ENCODE data around the gene MYH1.

The MYH1 gene

GRCh38 chr17:10458701-10459100, 59.6 kb downstream of the MYH1 start:
- TF ChIP-seq EZH2phosphoT487 (IDR thresholded peaks at IDR 0.05; ENCODE audit: borderline replicate concordance), result no peak
- no peak for TF ChIP-seq CTCF (conservative IDR thresholded peaks at IDR 0.05; ENCODE audit: low read length)
- H3K27me3 ChIP-seq (ENCODE audit: insufficient read depth, low read length, poor library complexity, severe bottlenecking), result no peaks in the 10 kb centered on the region

GRCh38 chr17:10457952-10458351, 60.4 kb downstream of the MYH1 start:
- Histone ChIP-seq H3K27me3 (ENCODE audit: insufficient read depth, low read length, poor library complexity, severe bottlenecking) (no peaks in the 10 kb centered on the region), H3K9me3 (ENCODE audit: insufficient read depth, low read depth, low read length) (no peaks in the 10 kb centered on the region)

More at GRCh38 chr17:10458701-10459100, 59.6 kb downstream of the MYH1 start:
- H2AFZ ChIP-seq (ENCODE audit: low read length), result no peak overlapping the region
- no peaks in the 10 kb centered on the region for H3K36me3 ChIP-seq (ENCODE audit: insufficient read depth, low read length)
- H3K4me3 ChIP-seq (ENCODE audit: low read length, poor library complexity, severe bottlenecking), result no peak overlapping the region
- H3K79me2 ChIP-seq (ENCODE audit: insufficient read depth, low read length), result no peaks in the 10 kb centered on the region
- no peaks in the 10 kb centered on the region for H3F3A ChIP-seq (ENCODE audit: low read depth)
- H3K9ac ChIP-seq (ENCODE audit: low read depth, low read length, poor library complexity, severe bottlenecking), result no peak overlapping the region
- H3K9me3 ChIP-seq (ENCODE audit: insufficient read depth, low read depth, low read length), result no peaks in the 10 kb centered on the region
- H3K4me1 ChIP-seq (ENCODE audit: insufficient read depth, low read length, poor library complexity, severe bottlenecking), result no peaks in the 10 kb centered on the region
- no peaks in the 10 kb centered on the region for H4K20me1 ChIP-seq (ENCODE audit: insufficient read depth, low read length, poor library complexity, severe bottlenecking)
- no peak overlapping the region for H3K4me2 ChIP-seq (ENCODE audit: low read depth, low read length, poor library complexity, severe bottlenecking)
- no peaks in the 10 kb centered on the region for H3K9me2 ChIP-seq (replicated peaks; ENCODE audit: low read depth, low read length)

GRCh38 chr17:10447026-10447931, 71.1 kb downstream of the MYH1 start:
- no peak overlapping the region for H3K9ac ChIP-seq (ENCODE audit: low read depth, low read length, poor library complexity, severe bottlenecking)
- no peaks in the 10 kb centered on the region for H3K27me3 ChIP-seq (ENCODE audit: insufficient read depth, low read length, poor library complexity, severe bottlenecking)
- H3K4me2 ChIP-seq (ENCODE audit: low read depth, low read length, poor library complexity, severe bottlenecking), result no peak overlapping the region
- no peaks in the 10 kb centered on the region for H3K36me3 ChIP-seq (ENCODE audit: insufficient read depth, low read length)
- no peaks in the 10 kb centered on the region for H3K79me2 ChIP-seq (ENCODE audit: insufficient read depth, low read length)
- no peak overlapping the region for H2AFZ ChIP-seq (ENCODE audit: low read length)
- H4K20me1 ChIP-seq (ENCODE audit: insufficient read depth, low read length, poor library complexity, severe bottlenecking), result no peaks in the 10 kb centered on the region
- TF ChIP-seq CTCF (conservative IDR thresholded peaks at IDR 0.05; ENCODE audit: low read length) (no peak), EZH2phosphoT487 (IDR thresholded peaks at IDR 0.05; ENCODE audit: borderline replicate concordance) (no peak)
- no peaks in the 10 kb centered on the region for H3K4me1 ChIP-seq (ENCODE audit: insufficient read depth, low read length, poor library complexity, severe bottlenecking)
- no peaks in the 10 kb centered on the region for H3K9me3 ChIP-seq (ENCODE audit: insufficient read depth, low read depth, low read length)
- H3K9me2 ChIP-seq (replicated peaks; ENCODE audit: low read depth, low read length), result no peaks in the 10 kb centered on the region
- no peaks in the 10 kb centered on the region for H3F3A ChIP-seq (ENCODE audit: low read depth)
- no peak overlapping the region for H3K4me3 ChIP-seq (ENCODE audit: low read length, poor library complexity, severe bottlenecking)

More at GRCh38 chr17:10457952-10458351, 60.4 kb downstream of the MYH1 start:
- Histone ChIP-seq H3K9me2 (replicated peaks; ENCODE audit: low read depth, low read length) (no peaks in the 10 kb centered on the region), H4K20me1 (ENCODE audit: insufficient read depth, low read length, poor library complexity, severe bottlenecking) (no peaks in the 10 kb centered on the region), H3K79me2 (ENCODE audit: insufficient read depth, low read length) (no peaks in the 10 kb centered on the region), H3F3A (ENCODE audit: low read depth) (no peaks in the 10 kb centered on the region), H2AFZ (ENCODE audit: low read length) (no peak overlapping the region), H3K4me2 (ENCODE audit: low read depth, low read length, poor library complexity, severe bottlenecking) (no peak overlapping the region), H3K9ac (ENCODE audit: low read depth, low read length, poor library complexity, severe bottlenecking) (no peak overlapping the region), H3K4me1 (ENCODE audit: insufficient read depth, low read length, poor library complexity, severe bottlenecking) (no peaks in the 10 kb centered on the region), H3K4me3 (ENCODE audit: low read length, poor library complexity, severe bottlenecking) (no peak overlapping the region), H3K36me3 (ENCODE audit: insufficient read depth, low read length) (no peaks in the 10 kb centered on the region)
- no peak for TF ChIP-seq EZH2phosphoT487 (IDR thresholded peaks at IDR 0.05; ENCODE audit: borderline replicate concordance)
- TF ChIP-seq CTCF (conservative IDR thresholded peaks at IDR 0.05; ENCODE audit: low read length), result no peak

All from Loucy (cell line).